MM.1S (cell line): ENCODE measurements around the gene TMEM44.

ENCODE experiments used
- DNase-seq: peaks from one replicate; pipeline ENCODE4 v3.0.0-alpha.2; 2015
- H2AFZ ChIP-seq: fragments of 300-600 bp; sonication (generic); 2 replicates; pipeline ENCODE4 v1.6.0; 2016; ENCODE audit warnings: antibody characterized with exemption, low read length
- H3F3A ChIP-seq: fragments of 300-600 bp; sonication (generic); 2 replicates; pipeline ENCODE4 v1.6.1; 2016; ENCODE audit warnings: mild to moderate bottlenecking, antibody characterized with exemption, low read length, moderate library complexity, mixed read lengths; ENCODE audit not compliant: insufficient read depth
- H3K27ac ChIP-seq: fragments of 300-600 bp; sonication (generic); 2 replicates; pipeline ENCODE4 v1.5.1; 2016; ENCODE audit warnings: mild to moderate bottlenecking, low read length
- H3K27me3 ChIP-seq: fragments of 300-600 bp; sonication (generic); replicated peaks from 2 replicates; pipeline ENCODE4 v1.6.0; 2016; ENCODE audit warnings: low read length; ENCODE audit not compliant: insufficient read depth
- H3K36me3 ChIP-seq: fragments of 300-600 bp; sonication (generic); replicated peaks from 2 replicates; pipeline ENCODE4 v1.6.1; 2016; ENCODE audit warnings: mild to moderate bottlenecking, low read length, mixed read lengths; ENCODE audit not compliant: insufficient read depth
- H3K4me1 ChIP-seq: fragments of 300-600 bp; sonication (generic); 2 replicates; pipeline ENCODE4 v1.6.1; 2016; ENCODE audit warnings: low read length, mixed read lengths
- H3K4me2 ChIP-seq: fragments of 300-600 bp; sonication (generic); 2 replicates; pipeline ENCODE4 v1.6.0; 2016; ENCODE audit warnings: low read depth, low read length
- H3K4me3 ChIP-seq: fragments of 300-600 bp; sonication (generic); 2 replicates; pipeline ENCODE4 v1.5.1; 2016; ENCODE audit warnings: low read length, mixed read lengths
- H3K79me2 ChIP-seq: fragments of 300-600 bp; sonication (generic); 2 replicates; pipeline ENCODE4 v1.6.1; 2016; ENCODE audit warnings: mixed run types, low read length, mixed read lengths
- H3K9ac ChIP-seq: fragments of 300-600 bp; sonication (generic); 2 replicates; pipeline ENCODE4 v1.6.1; 2016; ENCODE audit warnings: low read length, mixed read lengths
- H3K9me2 ChIP-seq: fragments of 300-600 bp; sonication (generic); replicated peaks from 2 replicates; pipeline ENCODE4 v1.6.1; 2016; ENCODE audit warnings: mild to moderate bottlenecking, low read length, mixed read lengths; ENCODE audit not compliant: insufficient read depth
- H3K9me3 ChIP-seq: fragments of 300-600 bp; sonication (generic); replicated peaks from 2 replicates; pipeline ENCODE4 v1.6.1; 2016; ENCODE audit warnings: mild to moderate bottlenecking, low read length, mixed read lengths; ENCODE audit not compliant: insufficient read depth
- H4K20me1 ChIP-seq: fragments of 300-600 bp; sonication (generic); 2 replicates; pipeline ENCODE4 v1.6.1; 2016; ENCODE audit warnings: mild to moderate bottlenecking, low read length, moderate library complexity, mixed read lengths; ENCODE audit not compliant: insufficient read depth
- CTCF ChIP-seq: fragments of 300-600 bp; sonication (generic); IDR thresholded peaks from 2 replicates; pipeline ENCODE4 v1.5.1; 2016; ENCODE audit warnings: antibody characterized with exemption, low read length, mixed read lengths
- EZH2 ChIP-seq: fragments of 300-600 bp; sonication (generic); optimal IDR thresholded peaks from 2 replicates; pipeline ENCODE3; 2017; ENCODE audit warnings: low read depth, mild to moderate bottlenecking, antibody characterized with exemption, low read length, mixed read lengths
- EZH2phosphoT487 ChIP-seq: fragments of 300-600 bp; sonication (generic); IDR thresholded peaks from 2 replicates; pipeline ENCODE4 v1.6.1; 2018; ENCODE audit warnings: antibody characterized with exemption, low read length

The TMEM44 gene

DNA sequence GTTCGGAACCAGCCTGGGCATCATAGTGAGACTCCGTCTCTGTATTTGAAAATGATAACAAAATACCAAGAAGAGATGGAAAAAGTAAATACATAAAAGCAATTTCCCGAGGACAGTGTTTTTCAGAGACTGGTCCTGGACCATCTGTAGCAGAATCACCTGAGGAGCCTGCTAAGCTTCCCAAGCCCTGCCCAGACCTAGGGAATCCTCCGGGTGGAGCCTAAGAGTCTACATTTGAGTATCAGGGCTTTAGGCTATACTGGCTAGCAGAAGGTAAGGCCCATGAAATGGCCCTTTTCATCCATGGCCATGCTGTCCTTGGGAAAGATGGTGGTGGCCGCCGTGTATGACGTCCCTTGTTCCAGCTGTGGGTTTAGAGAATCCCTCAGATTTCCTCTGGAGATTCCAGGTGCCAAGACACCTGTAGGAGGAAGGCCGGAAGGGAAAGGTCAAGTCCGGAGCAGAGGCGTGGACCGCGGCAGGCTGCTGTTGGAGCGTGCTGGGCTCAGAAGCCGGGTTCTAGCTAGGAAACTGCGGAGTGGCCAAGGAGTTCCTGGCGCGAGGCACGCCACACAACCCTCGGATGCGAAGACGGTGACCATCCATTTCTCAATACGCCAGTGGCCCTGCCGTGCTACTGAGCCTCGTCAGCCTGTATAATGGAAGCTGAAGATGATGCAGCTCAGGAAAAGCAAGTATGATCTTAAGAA is 50.9 kb downstream of the TMEM44 start:
- Histone ChIP-seq H3K9me3 (no peaks in the 10 kb centered on the region), H3K4me2 (no peak overlapping the region), H3K4me1 (peaks cover 10% of the 10 kb centered on the region; the same call in 1 of the 2 replicates), H3K27me3 (no peaks in the 10 kb centered on the region), H2AFZ (no peak overlapping the region), H3K9ac (no peak overlapping the region), H3F3A (no peaks in the 10 kb centered on the region), H3K27ac (no peak overlapping the region), H3K79me2 (peaks cover 12% of the 10 kb centered on the region), H3K36me3 (no peaks in the 10 kb centered on the region), H3K4me3 (no peak overlapping the region), H3K9me2 (no peaks in the 10 kb centered on the region), H4K20me1 (no peaks in the 10 kb centered on the region)
- DNase-seq, result no peak
- no peak for TF ChIP-seq EZH2
- no peak for TF ChIP-seq CTCF
- no peak for TF ChIP-seq EZH2phosphoT487

DNA sequence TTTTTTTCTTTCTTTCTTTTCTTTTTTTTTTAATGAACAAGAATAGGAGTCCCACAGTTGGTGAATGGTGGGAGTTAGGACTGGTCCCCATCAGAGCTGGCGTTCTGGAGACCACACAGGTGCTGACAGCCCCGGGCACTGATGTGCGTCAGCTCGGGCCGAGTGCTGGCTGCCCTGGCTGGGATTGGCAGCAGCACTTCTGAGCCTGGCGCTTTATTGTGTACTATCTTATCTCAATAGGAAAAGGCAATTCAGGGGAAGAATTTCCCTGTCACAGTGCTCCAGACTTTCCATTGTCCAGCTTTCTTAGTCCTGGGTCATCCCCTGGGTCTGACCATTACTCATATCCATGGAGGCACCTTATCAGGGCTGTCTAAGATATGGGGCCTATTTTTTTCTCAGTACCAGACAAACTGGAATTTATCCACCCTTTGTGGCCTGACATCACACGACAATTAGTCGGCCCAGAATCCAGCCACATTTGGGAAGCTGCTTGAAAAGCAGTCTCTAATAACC is 54.1 kb downstream of the TMEM44 start:
- Histone ChIP-seq H3K27ac (no peak overlapping the region), H4K20me1 (no peaks in the 10 kb centered on the region), H2AFZ (no peak overlapping the region), H3K27me3 (no peaks in the 10 kb centered on the region), H3K9me2 (no peaks in the 10 kb centered on the region), H3K9me3 (no peaks in the 10 kb centered on the region), H3K4me1 (0 out of 2 replicates have a peak, but pooled peaks cover 3% of the 10 kb centered on the region), H3K4me3 (no peak overlapping the region), H3K4me2 (no peak overlapping the region), H3K79me2 (peaks cover 3% of the 10 kb centered on the region), H3K9ac (no peak overlapping the region), H3F3A (no peaks in the 10 kb centered on the region), H3K36me3 (no peaks in the 10 kb centered on the region)
- TF ChIP-seq CTCF, result no peak
- no peak for TF ChIP-seq EZH2
- no peak for TF ChIP-seq EZH2phosphoT487
- no peak for DNase-seq

- H4K20me1 ChIP-seq, result no peaks in the 10 kb centered on the region
- H3K4me2 ChIP-seq, result no peak overlapping the region
- no peaks in the 10 kb centered on the region for H3F3A ChIP-seq
- no peak overlapping the region for H3K4me3 ChIP-seq
- DNase-seq, result no peak
- H3K9me3 ChIP-seq, result no peaks in the 10 kb centered on the region
- TF ChIP-seq CTCF, result no peak
- 0 out of 2 replicates have a peak, but pooled peaks cover 2% of the 10 kb centered on the region for H3K27me3 ChIP-seq
- H3K27ac ChIP-seq, result no peak overlapping the region
- H3K9ac ChIP-seq, result no peak overlapping the region
- H3K36me3 ChIP-seq, result no peaks in the 10 kb centered on the region
- no peak overlapping the region for H2AFZ ChIP-seq
- H3K9me2 ChIP-seq, result no peaks in the 10 kb centered on the region
- H3K79me2 ChIP-seq, result no peaks in the 10 kb centered on the region
- 0 out of 2 replicates have a peak, but pooled peaks cover 2% of the 10 kb centered on the region for H3K4me1 ChIP-seq
These were observed 55.0 kb downstream of the TMEM44 start for GRCh38 chr3:194577986-194578905.
